Erythroblast (primary cell): ENCODE data around the gene ENOX1.

Experiments
- GATA1 ChIP-seq: IDR thresholded peaks from 2 replicates; pipeline ENCODE4 v1.6.1; 2011; ENCODE audit warnings: low read depth, mild to moderate bottlenecking, control low read depth, low read length, moderate library complexity
- POLR2A ChIP-seq: IDR thresholded peaks from 2 replicates; pipeline ENCODE4 v1.6.1; 2011; ENCODE audit warnings: mild to moderate bottlenecking, low read length

- TF ChIP-seq POLR2A (no peak), GATA1 (no peak)
Observed at GRCh38 chr13:43693639-43694038, 93.1 kb downstream of the ENOX1 start.
